T-helper 9 cell (primary cell): ENCODE results near the gene TASOR.

Experiments
- DNase-seq: peaks from one replicate; pipeline ENCODE4 v3.0.0-alpha.2; 2020

The TASOR gene

DNA sequence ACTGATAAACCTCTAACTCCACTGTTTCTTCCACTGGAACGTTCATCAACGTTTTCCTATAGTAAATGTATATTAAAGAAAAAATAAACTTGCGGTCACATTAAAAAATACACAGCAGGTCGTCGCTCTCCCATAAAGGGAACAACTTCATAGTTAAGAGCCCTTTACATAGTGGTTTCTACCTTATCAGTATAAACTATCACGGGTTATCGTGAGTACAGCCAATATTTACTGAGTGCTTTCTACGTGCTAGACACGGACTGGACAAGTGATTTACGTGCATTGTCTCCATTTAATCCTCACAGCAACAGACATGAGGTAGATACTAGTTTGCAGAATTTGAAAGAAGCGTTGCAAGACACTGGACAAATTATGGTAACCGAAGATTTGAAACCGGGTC, 964 bp upstream of the TASOR start:
- no peak for DNase-seq

DNA sequence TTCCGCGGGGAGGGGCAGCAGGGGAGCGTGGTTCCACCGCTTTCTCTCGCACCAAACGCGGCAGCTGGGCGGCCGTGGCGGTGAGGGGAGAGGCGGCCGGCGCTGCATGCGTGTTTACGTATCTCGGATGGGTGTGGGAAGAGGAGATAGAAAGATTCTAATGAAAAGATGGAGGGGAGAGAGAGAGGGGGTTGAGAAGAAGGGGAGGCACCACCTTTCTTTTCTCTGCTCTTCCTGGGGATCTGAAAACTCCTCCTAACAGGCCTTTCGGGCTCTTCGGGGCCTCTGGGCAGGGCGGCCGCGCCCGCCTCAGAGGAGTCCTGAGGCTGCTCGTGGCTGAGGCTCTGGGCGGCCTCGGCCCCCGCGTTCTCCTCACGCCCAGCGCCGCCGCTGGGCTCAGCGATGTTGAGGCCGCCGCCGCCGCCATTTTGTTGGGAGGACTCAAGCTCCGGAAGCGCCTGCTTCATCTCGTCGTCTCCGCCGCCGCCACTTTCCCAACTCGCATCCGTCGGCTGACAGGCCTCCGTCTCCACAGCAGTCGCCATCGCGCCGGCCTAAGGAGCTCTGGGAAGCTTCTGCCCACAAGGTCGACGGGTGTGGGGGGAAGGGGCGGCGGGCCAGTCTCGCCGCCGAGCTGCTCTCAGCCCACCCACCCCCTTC, 473 bp downstream of the TASOR start:
- peak; percentile 71 for DNase-seq

DNA sequence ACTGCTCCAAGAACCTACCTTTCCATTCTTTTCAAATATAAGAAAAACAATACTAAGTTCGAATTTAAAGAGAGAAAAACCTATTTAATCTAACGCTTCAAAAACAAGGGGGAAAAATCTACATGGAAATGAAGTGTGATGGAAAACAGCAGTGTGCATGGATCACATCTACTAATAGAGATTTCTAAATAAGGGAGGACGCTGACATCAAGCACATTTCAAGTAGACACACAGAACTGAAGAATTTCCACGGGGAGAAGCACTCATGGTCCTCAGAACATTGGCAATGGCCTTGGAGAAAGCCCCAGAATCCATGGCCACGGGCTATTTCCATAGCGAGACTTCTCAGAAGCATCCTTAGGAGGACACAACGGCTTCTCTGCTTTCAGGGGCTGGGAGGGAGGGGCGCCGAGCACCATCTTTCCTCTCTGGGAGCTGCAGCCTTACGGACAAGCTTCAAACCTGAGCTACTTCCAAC, 1.0 kb downstream of the TASOR start:
- DNase-seq, result no peak

DNA sequence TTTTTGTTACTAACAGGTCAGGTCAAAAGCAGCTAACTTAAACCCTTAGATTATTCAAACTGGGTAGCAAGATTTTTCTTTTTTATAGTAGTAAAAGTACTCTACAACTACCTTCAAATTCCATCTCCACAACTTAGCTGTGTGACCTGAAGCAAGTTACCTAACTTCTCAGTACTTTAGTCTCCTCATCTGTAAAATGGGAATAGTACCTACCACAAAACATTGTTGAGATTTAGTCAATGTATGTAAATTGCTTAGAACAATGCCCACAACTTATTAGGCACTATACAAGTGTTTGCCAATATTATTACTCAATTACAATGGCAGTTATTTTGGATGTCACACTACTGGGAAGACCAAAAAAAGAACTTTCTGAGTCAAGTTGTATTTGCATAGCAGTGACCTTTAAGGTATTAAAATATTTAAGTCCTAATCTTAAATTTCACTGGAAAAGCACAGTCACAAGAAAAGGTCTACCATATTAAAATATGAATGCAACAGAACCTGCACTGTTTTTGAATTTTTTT, 2.9 kb downstream of the TASOR start:
- no peak for DNase-seq

DNA sequence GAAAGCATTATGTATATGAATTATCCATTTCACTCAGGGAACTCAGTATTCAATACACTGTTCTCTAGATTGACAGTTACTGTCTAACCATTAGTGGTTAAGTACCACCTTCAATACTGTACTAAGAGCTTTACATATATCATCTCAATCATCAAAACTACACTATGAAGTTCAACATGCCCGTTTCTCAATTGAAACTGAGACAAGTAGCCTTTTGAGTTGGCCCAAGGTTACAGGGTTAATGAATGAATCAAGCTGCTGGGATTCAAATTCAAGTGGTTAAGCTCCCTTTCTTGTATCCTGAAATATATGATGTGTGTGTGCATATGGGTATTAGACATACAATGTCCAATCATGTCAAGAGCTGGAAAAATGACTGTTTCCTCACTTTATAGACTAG, 5.8 kb downstream of the TASOR start:
- DNase-seq, result no peak

DNA sequence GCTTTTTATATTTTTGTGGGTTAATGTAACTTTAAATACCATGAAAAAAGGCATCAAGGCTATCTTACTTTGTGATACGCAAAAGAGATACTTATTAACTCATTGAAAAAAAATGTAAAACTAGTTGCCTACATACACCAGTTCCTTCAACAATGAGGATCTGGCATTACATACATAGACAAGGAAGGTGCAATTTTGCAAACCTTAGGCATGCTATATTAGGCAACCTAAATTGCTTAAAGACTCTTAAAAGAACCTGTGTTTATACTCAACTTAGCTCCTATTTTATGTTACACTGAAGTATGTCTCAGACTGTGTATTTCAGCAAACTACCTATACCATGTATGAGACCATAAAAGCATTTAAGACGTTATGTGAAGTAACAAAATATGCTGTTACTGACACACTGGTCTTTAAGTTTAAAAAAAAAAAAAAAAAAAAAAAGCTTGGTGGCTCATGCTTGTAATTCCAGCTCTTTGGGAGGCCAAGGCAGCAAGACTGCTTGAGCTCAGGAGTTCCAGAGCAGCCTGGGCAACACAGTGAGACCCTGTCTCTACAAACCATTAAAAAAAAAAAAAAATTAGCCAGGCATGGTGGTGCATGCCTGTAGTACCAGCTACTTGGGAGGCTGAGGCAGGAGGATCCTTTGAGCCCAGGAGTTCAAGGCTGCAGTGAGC, 9.1 kb downstream of the TASOR start:
- DNase-seq, result no peak

GRCh38 chr3:56667973-56668579, 15.0 kb downstream of the TASOR start:
- no peak for DNase-seq

GRCh38 chr3:56664823-56665222, 18.2 kb downstream of the TASOR start:
- no peak for DNase-seq

DNA sequence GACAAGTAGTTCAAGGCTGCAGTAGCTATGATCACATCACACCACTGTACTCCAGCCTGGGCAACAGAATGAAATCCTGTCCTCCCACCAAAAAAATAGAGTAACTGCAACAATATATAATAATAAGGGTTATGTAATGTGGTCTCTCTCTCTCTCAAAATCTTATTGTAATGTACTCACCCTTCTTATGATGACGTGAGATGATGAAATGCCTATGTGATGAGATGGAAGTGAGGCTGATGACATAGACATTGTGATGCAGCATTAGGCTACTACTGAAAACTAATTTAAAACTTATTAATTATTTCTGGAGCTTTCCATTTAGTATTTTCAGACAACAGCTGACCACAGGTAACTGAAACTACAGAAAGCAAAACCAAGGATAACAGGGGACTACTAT, 27.4 kb downstream of the TASOR start:
- no peak for DNase-seq

- no peak for DNase-seq
These were observed 28.6 kb downstream of the TASOR start for GRCh38 chr3:56654460-56654859.

- no peak for DNase-seq
These were observed 37.7 kb downstream of the TASOR start for GRCh38 chr3:56645407-56645806.

DNA sequence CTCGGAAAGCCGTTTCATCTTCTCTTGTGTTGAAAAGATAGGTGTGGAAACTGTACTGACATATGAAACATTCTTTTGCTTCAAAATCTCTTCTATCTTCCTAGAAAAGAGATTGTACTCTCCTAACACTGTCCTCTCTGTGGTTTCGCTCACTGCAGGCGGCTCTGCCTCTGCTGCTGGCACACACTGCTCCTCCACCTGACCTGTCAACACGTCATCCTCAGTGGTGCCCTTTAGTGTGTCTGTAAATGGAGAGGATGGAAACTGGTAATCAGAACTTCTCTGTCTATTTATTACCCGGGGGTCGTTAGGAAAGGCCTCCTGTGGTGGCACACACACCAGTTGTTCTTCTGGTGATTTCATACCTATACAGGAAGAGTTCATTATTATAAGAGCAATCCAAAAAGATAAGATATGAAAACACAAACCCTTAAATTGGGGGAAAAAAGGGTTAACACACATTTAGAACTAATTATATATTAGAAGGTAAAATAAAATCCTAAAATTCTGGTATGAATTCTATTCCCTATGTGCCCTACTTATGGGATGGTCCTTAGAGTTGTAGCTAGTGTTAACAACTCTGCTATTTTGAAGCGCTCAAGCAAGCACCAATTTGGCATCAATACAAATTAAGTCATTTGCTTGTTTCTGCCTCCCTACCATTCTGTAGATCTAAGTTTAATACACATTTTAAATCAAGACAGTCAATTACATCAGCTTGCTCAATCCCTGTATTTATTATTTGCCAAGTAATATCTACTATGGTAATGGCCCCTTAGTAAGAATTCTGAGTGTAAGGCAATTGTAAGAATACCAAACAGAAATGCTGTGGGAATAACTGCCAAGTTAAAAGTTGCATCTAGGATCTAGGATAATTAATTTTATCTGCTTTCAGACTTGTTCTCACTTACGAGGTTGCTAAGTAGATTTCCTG, 49.2 kb downstream of the TASOR start:
- DNase-seq, result no peak
